ENCODE measurements around the gene MRPS26. TPM values are rescaled to one million over a fixed set of nuclear protein-coding genes. Genes with fewer than 3 reads are reported as not detected.
A peak's percentile ranks its signal among the peaks of the same experiment; 100 is the strongest.

Gene MRPS26
- polyA plus RNA-seq, 3 donors = 19.4 to 36.6 (median 29.8) TPM

DNA sequence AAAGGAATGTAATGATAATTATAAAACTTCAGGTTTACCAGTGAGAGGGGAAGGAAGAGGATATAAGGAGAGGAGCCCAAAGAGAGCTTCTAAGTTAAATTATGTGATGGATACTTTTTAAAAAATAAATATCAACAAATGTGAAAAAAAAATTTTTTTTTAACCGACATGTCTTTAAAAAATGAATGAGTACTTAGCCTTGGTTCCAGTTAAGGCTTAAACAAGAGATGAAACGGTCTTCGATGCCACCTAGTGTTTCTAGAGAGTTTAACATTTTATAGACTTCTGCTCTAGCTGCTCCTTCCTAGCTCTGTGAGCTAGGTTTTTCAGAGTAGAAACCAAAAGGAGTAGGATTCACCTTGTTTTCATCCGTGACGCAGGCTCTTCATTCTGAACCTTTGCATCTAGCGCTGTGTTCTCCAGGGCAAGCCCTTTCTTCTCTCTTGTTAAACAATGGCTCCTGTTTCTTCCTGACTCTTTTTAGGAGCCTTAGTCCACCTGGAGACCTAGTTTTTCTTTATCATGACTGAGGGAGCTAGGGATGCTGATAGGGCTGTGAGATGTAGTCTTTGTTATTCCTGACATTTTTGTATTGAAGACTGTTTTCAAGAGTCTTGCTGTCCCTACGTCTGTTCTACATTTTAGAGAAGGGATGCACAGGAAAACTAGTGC, 44.9 kb upstream of the MRPS26 start:
- Mint-ChIP-seq H3K27ac (no peak overlapping the region), H3K27me3 (ENCODE audit: low read depth in 3 of 3) (peaks cover 0 to 3% (median 2%) of the 10 kb centered on the region in 3 donors), H3K4me1 (no peaks in the 10 kb centered on the region), H3K9me3 (no peaks in the 10 kb centered on the region), H3K4me3 (no peak overlapping the region), H3K36me3 (peaks cover 43 to 62% of the 10 kb centered on the region in 2 donors)
- DNase-seq = peak; percentile 17 to 50 (median 32)
- Histone ChIP-seq H3K9ac (ENCODE audit: insufficient read depth, low read length, poor library complexity, severe bottlenecking) (no peak overlapping the region), H3K4me3 (replicated peaks in 1 of 3; ENCODE audit: low read depth in 2 of 3, low read length in 3 of 3) (no peak overlapping the region), H3K9me3 (replicated peaks in 1 of 2; ENCODE audit: control insufficient read depth in 1 of 2, insufficient read depth in 1 of 2, low read length in 2 of 2) (no peaks in the 10 kb centered on the region), H3K36me3 (replicated peaks in 1 of 2; ENCODE audit: control insufficient read depth in 1 of 2, insufficient read depth in 2 of 2, low read length in 2 of 2) (peaks cover 18 to 62% of the 10 kb centered on the region in 2 donors), H3K4me2 (replicated peaks; ENCODE audit: extremely low read depth, low read length, poor library complexity, severe bottlenecking) (no peak overlapping the region), H3K27me3 (ENCODE audit: control insufficient read depth in 2 of 2, insufficient read depth in 2 of 2, low read length in 2 of 2) (no peaks in the 10 kb centered on the region), H2AFZ (ENCODE audit: insufficient read depth, low read depth, low read length, poor library complexity, severe bottlenecking) (no peak overlapping the region), H3K27ac (ENCODE audit: low read depth in 1 of 2, low read length in 2 of 2) (no peak overlapping the region), H3K4me1 (ENCODE audit: control insufficient read depth in 1 of 2, insufficient read depth in 2 of 2, low read length in 2 of 2) (no peaks in the 10 kb centered on the region), H4K20me1 (ENCODE audit: insufficient read depth, low read length) (no peaks in the 10 kb centered on the region), H3K79me2 (ENCODE audit: insufficient read depth, low read length) (no peaks in the 10 kb centered on the region)
- TF ChIP-seq, protein P1, sequence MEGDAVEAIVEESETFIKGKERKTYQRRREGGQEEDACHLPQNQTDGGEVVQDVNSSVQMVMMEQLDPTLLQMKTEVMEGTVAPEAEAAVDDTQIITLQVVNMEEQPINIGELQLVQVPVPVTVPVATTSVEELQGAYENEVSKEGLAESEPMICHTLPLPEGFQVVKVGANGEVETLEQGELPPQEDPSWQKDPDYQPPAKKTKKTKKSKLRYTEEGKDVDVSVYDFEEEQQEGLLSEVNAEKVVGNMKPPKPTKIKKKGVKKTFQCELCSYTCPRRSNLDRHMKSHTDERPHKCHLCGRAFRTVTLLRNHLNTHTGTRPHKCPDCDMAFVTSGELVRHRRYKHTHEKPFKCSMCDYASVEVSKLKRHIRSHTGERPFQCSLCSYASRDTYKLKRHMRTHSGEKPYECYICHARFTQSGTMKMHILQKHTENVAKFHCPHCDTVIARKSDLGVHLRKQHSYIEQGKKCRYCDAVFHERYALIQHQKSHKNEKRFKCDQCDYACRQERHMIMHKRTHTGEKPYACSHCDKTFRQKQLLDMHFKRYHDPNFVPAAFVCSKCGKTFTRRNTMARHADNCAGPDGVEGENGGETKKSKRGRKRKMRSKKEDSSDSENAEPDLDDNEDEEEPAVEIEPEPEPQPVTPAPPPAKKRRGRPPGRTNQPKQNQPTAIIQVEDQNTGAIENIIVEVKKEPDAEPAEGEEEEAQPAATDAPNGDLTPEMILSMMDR (IDR thresholded peaks at IDR 0.05) = peak; percentile 69
- intact Hi-C loops (cut with micrococcal nuclease) = loop anchor here in 1 of 2 donors (10.0 kb wide), 1 partner anchor 256 kb away; no protein-coding TSS in a partner anchor
- WGBS (ENCODE audit: insufficient coverage) = 100% methylated on average over 2 of the region's 7 CpGs

DNA sequence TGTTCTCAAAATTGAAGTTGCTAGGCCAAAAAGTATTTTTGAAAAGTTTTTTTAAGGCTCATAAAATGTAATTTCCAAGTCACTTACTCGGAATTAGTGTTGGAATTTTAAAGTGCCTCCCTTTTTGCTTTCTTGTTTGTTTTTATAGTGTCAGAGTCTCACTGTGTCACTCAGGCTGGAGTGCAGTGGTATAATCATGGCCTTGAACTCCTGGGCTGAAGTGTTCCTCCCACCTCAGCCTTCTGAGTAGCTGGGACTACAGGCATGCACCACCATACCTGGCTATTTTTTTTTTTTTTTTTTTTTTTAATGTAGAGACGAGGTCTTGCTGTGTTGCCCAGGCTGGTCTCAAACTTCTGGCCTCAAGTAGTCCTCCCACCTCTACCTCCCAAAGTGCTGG, 42.4 kb upstream of the MRPS26 start:
- Mint-ChIP-seq H3K9me3 (no peaks in the 10 kb centered on the region), H3K4me3 (no peak overlapping the region), H3K27me3 (ENCODE audit: low read depth in 3 of 3) (peaks cover 0 to 3% (median 2%) of the 10 kb centered on the region in 3 donors), H3K36me3 (peaks cover 47 to 74% of the 10 kb centered on the region in 2 donors), H3K27ac (no peak overlapping the region), H3K4me1 (no peaks in the 10 kb centered on the region)
- WGBS (ENCODE audit: insufficient coverage) = 100% methylated on average over 1 of the region's 2 CpGs
- Histone ChIP-seq H3K4me3 (replicated peaks in 1 of 3; ENCODE audit: low read depth in 2 of 3, low read length in 3 of 3) (no peak overlapping the region), H3K27me3 (ENCODE audit: control insufficient read depth in 2 of 2, insufficient read depth in 2 of 2, low read length in 2 of 2) (no peaks in the 10 kb centered on the region), H2AFZ (ENCODE audit: insufficient read depth, low read depth, low read length, poor library complexity, severe bottlenecking) (no peak overlapping the region), H3K27ac (ENCODE audit: low read depth in 1 of 2, low read length in 2 of 2) (no peak overlapping the region), H3K4me1 (ENCODE audit: control insufficient read depth in 1 of 2, insufficient read depth in 2 of 2, low read length in 2 of 2) (no peaks in the 10 kb centered on the region), H3K9me3 (replicated peaks in 1 of 2; ENCODE audit: control insufficient read depth in 1 of 2, insufficient read depth in 1 of 2, low read length in 2 of 2) (no peaks in the 10 kb centered on the region), H3K36me3 (replicated peaks in 1 of 2; ENCODE audit: control insufficient read depth in 1 of 2, insufficient read depth in 2 of 2, low read length in 2 of 2) (peaks cover 37 to 62% of the 10 kb centered on the region in 2 donors), H3K4me2 (replicated peaks; ENCODE audit: extremely low read depth, low read length, poor library complexity, severe bottlenecking) (no peak overlapping the region), H3K9ac (ENCODE audit: insufficient read depth, low read length, poor library complexity, severe bottlenecking) (no peak overlapping the region), H3K79me2 (ENCODE audit: insufficient read depth, low read length) (no peaks in the 10 kb centered on the region), H4K20me1 (ENCODE audit: insufficient read depth, low read length) (no peaks in the 10 kb centered on the region)
- no peak for DNase-seq
- intact Hi-C loops (cut with micrococcal nuclease) = loop anchor here in 1 of 2 donors (10.0 kb wide), 1 partner anchor 259 kb away; no protein-coding TSS in a partner anchor
- TF ChIP-seq, protein P1 (IDR thresholded peaks at IDR 0.05) = no peak

Data from CD14-positive monocyte (primary cell).